NCI-H1694 (cell line): ENCODE measurements around the gene FBXO44.

Experiments used
- DNase-seq: peaks from one replicate; lab custom pipeline; 2025; lab: John Stamatoyannopoulos, UW

FBXO44 gene

GRCh38 chr1:11708554-11709350 is 54.1 kb downstream of the FBXO44 start:
- DNase-seq = no peak

DNA sequence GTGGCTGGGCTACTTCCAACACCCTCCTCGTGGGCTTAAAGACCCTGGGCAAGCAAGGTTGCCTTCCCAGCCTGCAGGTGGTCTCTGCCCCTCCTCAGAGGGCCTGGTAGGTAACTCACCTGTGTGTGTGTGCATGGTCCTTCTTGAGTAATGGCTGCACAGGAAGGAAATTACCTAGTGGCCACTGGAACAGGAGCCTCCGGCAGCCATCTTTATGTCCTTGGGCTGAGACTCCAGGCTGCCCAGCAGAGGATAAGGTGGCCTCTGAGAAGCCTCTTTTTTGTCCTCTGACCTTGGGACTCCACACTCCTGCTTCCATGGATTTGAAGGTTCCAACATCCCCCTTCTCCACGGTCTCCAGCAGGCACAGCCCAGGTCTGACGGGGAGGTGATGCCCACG is 56.8 kb downstream of the FBXO44 start:
- no peak for DNase-seq

DNA sequence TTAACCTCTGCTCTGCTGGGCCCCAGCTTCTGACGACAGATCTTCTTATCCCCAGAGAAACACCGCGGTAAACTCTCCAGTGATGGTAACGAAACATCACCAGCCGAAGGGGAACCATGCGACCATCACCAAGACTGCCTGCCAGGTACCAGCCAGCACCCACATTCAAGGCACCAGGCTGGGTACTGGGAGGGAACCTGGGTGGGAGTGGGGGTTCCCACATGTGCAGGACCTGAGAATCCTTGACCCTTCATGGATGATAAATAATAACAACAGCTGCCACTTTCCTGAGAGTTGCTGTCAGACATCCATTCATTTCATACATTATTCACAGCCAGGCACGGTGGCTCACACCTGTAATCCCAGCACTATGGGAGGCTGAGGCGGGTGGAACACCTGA is 57.6 kb downstream of the FBXO44 start:
- DNase-seq = no peak
